ENCODE results near the gene PDE4D.

The PDE4D gene

DNA sequence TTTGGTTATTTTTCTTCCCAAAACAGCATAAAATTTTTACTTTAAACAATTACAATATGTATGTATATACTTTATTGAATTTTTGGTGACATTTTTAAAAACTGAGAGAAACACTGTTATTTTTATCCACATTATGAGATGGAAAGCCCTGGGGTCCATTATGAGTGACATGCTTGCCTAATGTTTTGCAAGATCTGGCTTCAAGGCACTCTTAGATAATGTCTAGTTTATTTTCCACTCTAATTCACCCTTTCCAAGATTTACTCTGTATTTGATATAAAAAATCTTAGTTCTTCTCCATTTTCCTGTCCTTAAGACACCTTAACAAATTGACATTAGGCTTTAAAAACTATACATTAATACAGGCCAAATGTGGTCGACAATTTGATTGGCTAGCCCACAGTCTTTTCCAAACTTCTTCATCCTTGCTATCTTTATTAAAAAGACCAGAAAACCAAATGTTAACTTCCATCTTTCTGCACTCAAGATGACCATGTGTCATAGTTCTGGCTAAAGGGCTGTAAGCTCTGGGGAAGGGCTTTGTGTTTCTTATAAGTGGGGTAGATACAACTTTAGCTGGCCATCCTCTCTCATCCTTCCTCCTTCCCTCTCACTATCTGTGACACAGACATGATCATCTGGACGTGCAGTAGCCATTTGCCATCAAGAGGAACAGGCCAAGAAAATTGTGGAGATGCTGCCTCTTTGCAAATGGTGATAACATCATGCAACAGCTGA is 561.1 kb downstream of the PDE4D start:
- no peak overlapping the region for H3K4me3 ChIP-seq (ENCODE audit: low read length)
- TF ChIP-seq, protein P1, sequence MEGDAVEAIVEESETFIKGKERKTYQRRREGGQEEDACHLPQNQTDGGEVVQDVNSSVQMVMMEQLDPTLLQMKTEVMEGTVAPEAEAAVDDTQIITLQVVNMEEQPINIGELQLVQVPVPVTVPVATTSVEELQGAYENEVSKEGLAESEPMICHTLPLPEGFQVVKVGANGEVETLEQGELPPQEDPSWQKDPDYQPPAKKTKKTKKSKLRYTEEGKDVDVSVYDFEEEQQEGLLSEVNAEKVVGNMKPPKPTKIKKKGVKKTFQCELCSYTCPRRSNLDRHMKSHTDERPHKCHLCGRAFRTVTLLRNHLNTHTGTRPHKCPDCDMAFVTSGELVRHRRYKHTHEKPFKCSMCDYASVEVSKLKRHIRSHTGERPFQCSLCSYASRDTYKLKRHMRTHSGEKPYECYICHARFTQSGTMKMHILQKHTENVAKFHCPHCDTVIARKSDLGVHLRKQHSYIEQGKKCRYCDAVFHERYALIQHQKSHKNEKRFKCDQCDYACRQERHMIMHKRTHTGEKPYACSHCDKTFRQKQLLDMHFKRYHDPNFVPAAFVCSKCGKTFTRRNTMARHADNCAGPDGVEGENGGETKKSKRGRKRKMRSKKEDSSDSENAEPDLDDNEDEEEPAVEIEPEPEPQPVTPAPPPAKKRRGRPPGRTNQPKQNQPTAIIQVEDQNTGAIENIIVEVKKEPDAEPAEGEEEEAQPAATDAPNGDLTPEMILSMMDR (conservative IDR thresholded peaks at IDR 0.05; ENCODE audit: low read length): no peak
- no peak for DNase-seq (ENCODE audit: low read depth)

DNA sequence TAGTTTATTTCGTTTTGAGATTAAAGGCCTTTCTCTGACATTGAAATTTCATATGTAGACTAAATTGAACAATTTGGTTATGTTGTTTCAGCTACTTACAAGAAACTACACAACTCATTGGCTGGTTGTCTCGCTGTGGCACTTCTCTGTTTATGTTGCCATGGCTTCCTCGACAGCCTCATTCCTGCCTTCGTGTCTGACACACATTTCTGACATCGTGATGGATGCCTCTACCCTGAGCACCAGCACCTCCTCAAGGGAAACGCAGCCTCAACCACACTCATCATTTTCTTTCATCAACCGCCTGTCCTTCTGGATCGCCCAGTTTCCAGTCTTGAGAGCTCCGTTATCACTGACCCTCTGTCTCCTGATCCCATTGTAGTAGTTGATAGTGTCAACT is 562.8 kb downstream of the PDE4D start:
- DNase-seq (ENCODE audit: low read depth): no peak
- TF ChIP-seq, protein P1 (conservative IDR thresholded peaks at IDR 0.05; ENCODE audit: low read length): no peak
- H3K4me3 ChIP-seq (ENCODE audit: low read length): no peak overlapping the region

DNA sequence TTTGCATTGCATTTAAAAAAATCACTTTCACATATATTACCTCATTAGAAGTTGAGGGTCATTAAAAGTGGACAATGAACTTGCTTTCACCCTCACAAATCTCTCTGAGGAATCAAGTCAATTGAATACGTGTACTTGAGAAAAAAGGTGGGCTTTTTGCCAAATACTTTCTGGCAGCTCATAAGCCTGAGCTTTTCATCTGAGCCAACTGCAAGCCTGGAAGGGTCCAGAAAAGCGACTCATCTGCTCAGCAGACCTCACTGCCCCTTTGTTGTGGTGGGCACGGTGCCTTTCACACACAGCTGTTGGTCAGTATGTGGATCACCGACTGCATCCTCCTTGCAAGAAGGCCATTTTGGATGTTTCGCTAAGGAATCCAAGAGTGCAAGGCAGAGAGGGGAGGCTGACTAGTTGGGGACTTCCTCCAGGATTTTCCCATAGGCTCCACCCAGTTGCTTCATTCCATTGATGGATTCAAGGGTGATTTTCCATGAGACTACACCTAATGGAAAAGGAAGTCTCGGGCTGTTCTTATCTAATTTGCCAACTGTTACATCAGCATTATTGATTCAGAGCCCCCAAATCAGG is 564.7 kb downstream of the PDE4D start:
- TF ChIP-seq, protein P1 (conservative IDR thresholded peaks at IDR 0.05; ENCODE audit: low read length): no peak
- DNase-seq (ENCODE audit: low read depth): peak; percentile 5
- H3K4me3 ChIP-seq (ENCODE audit: low read length): no peak overlapping the region

DNA sequence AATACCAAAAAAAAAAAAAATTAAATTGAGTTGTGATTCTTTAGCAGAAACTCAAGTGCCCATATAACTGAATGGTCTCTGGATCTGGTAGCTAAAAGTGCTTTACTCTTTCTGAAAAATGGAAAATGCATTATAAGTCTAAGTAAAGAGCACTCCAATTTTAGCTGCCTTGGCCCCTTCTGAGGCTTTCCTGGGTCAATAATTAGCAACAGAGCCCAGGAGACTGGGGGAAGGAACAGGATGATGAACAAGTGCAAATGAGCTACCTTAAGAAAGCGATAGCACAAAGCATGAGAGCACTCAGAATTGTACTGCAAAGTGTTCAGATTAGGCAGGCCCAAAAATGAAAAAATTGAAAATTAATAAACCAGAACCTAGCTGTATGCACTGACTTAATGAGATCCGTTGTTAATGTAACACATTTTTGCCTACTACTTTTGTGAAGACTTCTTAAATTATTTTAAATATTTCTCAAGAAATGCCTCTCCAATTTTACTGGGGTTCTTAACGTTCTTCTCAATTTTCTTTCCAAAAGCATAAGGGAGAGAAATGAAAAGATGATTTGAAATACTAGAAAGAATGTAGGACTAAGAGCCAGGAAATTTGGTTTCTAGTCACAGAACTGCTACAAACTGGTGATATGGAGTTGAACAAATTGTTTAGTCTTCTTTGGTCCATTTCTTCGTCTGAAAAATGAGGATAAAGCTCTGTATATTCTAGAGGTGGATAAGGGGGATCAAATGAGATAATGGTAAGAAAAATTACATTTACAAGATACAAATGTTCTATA is 566.1 kb downstream of the PDE4D start:
- TF ChIP-seq, protein P1 (conservative IDR thresholded peaks at IDR 0.05; ENCODE audit: low read length): no peak
- H3K4me3 ChIP-seq (ENCODE audit: low read length): no peak overlapping the region
- DNase-seq (ENCODE audit: low read depth): no peak

DNA sequence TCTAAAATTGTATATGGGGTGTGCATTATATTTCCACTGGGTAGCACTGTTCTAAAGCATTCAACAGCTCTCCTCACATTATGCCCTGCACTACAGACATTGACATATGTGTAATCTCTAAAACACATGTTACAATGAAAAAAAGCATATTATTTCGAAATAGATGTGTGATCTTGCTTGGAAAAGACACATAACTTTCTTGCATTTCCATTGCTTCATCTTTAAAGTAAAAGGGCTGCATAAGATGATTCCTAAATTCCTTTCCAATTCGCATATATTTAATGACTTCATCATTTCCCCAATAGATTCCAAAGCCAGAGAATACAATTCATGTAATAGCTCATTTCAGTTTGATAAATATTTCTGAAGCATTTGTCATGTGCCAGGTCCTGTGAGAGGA is 566.9 kb downstream of the PDE4D start:
- no peak for DNase-seq (ENCODE audit: low read depth)
- H3K4me3 ChIP-seq (ENCODE audit: low read length): no peak overlapping the region
- TF ChIP-seq, protein P1 (conservative IDR thresholded peaks at IDR 0.05; ENCODE audit: low read length): no peak

DNA sequence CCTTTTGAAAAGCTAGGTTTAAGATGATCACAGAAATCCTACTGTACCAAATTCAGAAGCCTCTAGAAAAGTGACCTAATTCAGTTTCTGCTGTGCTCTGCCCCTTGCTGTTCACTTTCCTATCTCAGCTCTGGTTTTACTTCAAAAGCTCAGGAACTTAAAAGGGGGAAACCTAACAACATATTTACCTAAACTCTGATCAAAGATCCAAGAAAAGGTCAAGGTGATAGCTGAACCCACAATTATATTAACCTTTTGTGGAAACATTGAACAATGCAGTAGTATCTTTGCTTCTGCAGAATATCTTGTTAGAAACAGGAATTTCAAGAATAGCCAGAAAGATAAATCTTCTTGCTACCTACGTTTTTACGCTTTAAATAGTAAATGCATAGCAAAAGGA is 568.5 kb downstream of the PDE4D start:
- DNase-seq (ENCODE audit: low read depth): no peak
- H3K4me3 ChIP-seq (ENCODE audit: low read length): no peak overlapping the region
- TF ChIP-seq, protein P1 (conservative IDR thresholded peaks at IDR 0.05; ENCODE audit: low read length): no peak

Measured in AG10803 (cell line).